GM23338 (cell line): ENCODE results near the gene EIF1B. TPM values are rescaled to one million over a fixed set of nuclear protein-coding genes. Genes with fewer than 3 reads are reported as not detected.

Experiments used
- ATAC-seq: fragments of 200-7000 bp; cut with Tn5 transposase; 3 replicates; pipeline ENCODE4 v1.9.1; 2020
- DNase-seq: peaks from one replicate; pipeline ENCODE4 v3.0.0-alpha.2; 2015; ENCODE audit warnings: low spot score
- H2AFZ ChIP-seq: fragments of 200-600 bp; sonication (generic); 2 replicates; pipeline ENCODE4 v1.8.0; 2016; ENCODE audit warnings: antibody characterized with exemption, mild to moderate bottlenecking, moderate library complexity
- H3F3A ChIP-seq: fragments of 200-600 bp; sonication (generic); replicated peaks from 2 replicates; pipeline ENCODE4 v1.8.0; 2017; ENCODE audit warnings: antibody characterized with exemption, mixed run types, low read depth
- H3K27ac ChIP-seq: fragments of 200-600 bp; sonication (generic); 2 replicates; pipeline ENCODE4 v1.6.1; 2016; ENCODE audit warnings: low read depth
- H3K27me3 ChIP-seq: fragments of 200-600 bp; sonication (generic); 2 replicates; pipeline ENCODE4 v1.8.0; 2016; ENCODE audit warnings: mild to moderate bottlenecking, mixed run types, moderate library complexity; ENCODE audit not compliant: insufficient read depth
- H3K36me3 ChIP-seq: fragments of 200-600 bp; sonication (generic); 2 replicates; pipeline ENCODE4 v1.8.0; 2016; ENCODE audit warnings: mild to moderate bottlenecking; ENCODE audit not compliant: insufficient read depth
- H3K4me1 ChIP-seq: fragments of 200-600 bp; sonication (generic); 2 replicates; pipeline ENCODE4 v1.8.0; 2016; ENCODE audit warnings: mild to moderate bottlenecking, moderate library complexity; ENCODE audit not compliant: insufficient read depth
- H3K4me2 ChIP-seq: fragments of 200-600 bp; sonication (generic); 2 replicates; pipeline ENCODE4 v1.7.1; 2017; ENCODE audit warnings: mixed run types
- H3K4me3 ChIP-seq: fragments of 200-600 bp; sonication (generic); 2 replicates; pipeline ENCODE4 v1.6.1; 2016; ENCODE audit warnings: mixed run types
- H3K79me2 ChIP-seq: fragments of 200-600 bp; sonication (generic); replicated peaks from 2 replicates; pipeline ENCODE4 v1.8.0; 2017; ENCODE audit warnings: mild to moderate bottlenecking; ENCODE audit not compliant: insufficient read depth
- H3K9me2 ChIP-seq: fragments of 200-600 bp; sonication (generic); 2 replicates; pipeline ENCODE4 v1.8.0; 2017; ENCODE audit not compliant: insufficient read depth
- H4K20me1 ChIP-seq: fragments of 200-600 bp; sonication (generic); replicated peaks from 2 replicates; pipeline ENCODE4 v1.8.0; 2017; ENCODE audit warnings: mild to moderate bottlenecking; ENCODE audit not compliant: insufficient read depth
- H3K27ac Mint-ChIP-seq: 2 replicates; pipeline ENCODE4 v1.8.0; 2020; ENCODE audit warnings: inconsistent platforms, mild to moderate bottlenecking, moderate library complexity, mixed read lengths
- H3K27me3 Mint-ChIP-seq: 3 replicates; pipeline ENCODE4 v1.8.0; 2022; ENCODE audit warnings: low read depth, mild to moderate bottlenecking, moderate library complexity, mixed read lengths, inconsistent platforms; ENCODE audit not compliant: insufficient read depth, poor library complexity
- H3K36me3 Mint-ChIP-seq: 3 replicates; pipeline ENCODE4 v1.8.0; 2021; ENCODE audit warnings: low read depth, mild to moderate bottlenecking, inconsistent platforms, moderate library complexity, mixed read lengths
- H3K4me1 Mint-ChIP-seq: 3 replicates; pipeline ENCODE4 v1.8.0; 2020; ENCODE audit warnings: mild to moderate bottlenecking, inconsistent platforms, mixed read lengths
- H3K4me3 Mint-ChIP-seq: 3 replicates; pipeline ENCODE4 v1.8.0; 2021; ENCODE audit warnings: moderate library complexity, mild to moderate bottlenecking, inconsistent platforms, mixed read lengths
- H3K9me3 Mint-ChIP-seq: 3 replicates; pipeline ENCODE4 v1.8.0; 2020; ENCODE audit warnings: moderate library complexity, mild to moderate bottlenecking, inconsistent platforms, mixed read lengths
- CREB1 ChIP-seq: fragments of 250-450 bp; sonication (Bioruptor Pico); IDR thresholded peaks from 2 replicates; pipeline ENCODE4 v1.5.0; 2020; ENCODE audit warnings: low read depth, mild to moderate bottlenecking, moderate library complexity
- ETS1 ChIP-seq: IDR thresholded peaks from 2 replicates; pipeline ENCODE4 v1.6.1; 2016; ENCODE audit warnings: antibody characterized with exemption
- EZH2phosphoT487 ChIP-seq: fragments of 200-600 bp; sonication (generic); IDR thresholded peaks from one replicate; pipeline ENCODE4 v1.8.1; 2018; ENCODE audit warnings: antibody characterized with exemption; ENCODE audit not compliant: unreplicated experiment
- JUNB ChIP-seq: IDR thresholded peaks from one replicate; pipeline ENCODE4 v1.6.1; 2016; ENCODE audit warnings: antibody characterized with exemption; ENCODE audit not compliant: unreplicated experiment
- NANOG ChIP-seq: IDR thresholded peaks from 2 replicates; pipeline ENCODE4 v1.6.1; 2016; ENCODE audit warnings: antibody characterized with exemption, borderline replicate concordance
- POLR2AphosphoS5 ChIP-seq: IDR thresholded peaks from 2 replicates; pipeline ENCODE4 v1.6.1; 2016; ENCODE audit warnings: antibody characterized with exemption, low read depth
- REST ChIP-seq: IDR thresholded peaks from one replicate; pipeline ENCODE4 v1.6.1; 2018; ENCODE audit warnings: antibody characterized with exemption; ENCODE audit not compliant: unreplicated experiment
- STAT1 ChIP-seq: IDR thresholded peaks from one replicate; pipeline ENCODE4 v1.6.1; 2016; ENCODE audit warnings: antibody characterized with exemption; ENCODE audit not compliant: unreplicated experiment
- ZNF114 ChIP-seq: fragments of 250-450 bp; sonication (Bioruptor Pico); IDR thresholded peaks from 2 replicates; pipeline ENCODE4 v1.5.0; 2020; ENCODE audit warnings: mild to moderate bottlenecking, moderate library complexity
- ZNF462 ChIP-seq: fragments of 250-450 bp; sonication (Bioruptor Pico); IDR thresholded peaks from 2 replicates; pipeline ENCODE4 v1.5.0; 2020; ENCODE audit warnings: mild to moderate bottlenecking, moderate library complexity
- polyA plus RNA-seq: library from polyadenylated mRNA; unstranded; fragments of >200 nt; fragmentation: Nextera tagmentation; extraction: Ambion mirVana; gene quantifications from 2 replicates; pipeline ENCODE4 v1.2.1, GENCODE V29; 2016
- total RNA-seq: library from RNA; depleted of rRNA; stranded (reverse); fragments of >200 nt; shearing (Covaris generic); gene quantifications from 2 replicates; pipeline ENCODE4 v1.2.3, GENCODE V29; 2014

EIF1B gene
- total and polyA plus RNA-seq, 2 experiments from 2014 or later, result 24.4 to 229 TPM

DNA sequence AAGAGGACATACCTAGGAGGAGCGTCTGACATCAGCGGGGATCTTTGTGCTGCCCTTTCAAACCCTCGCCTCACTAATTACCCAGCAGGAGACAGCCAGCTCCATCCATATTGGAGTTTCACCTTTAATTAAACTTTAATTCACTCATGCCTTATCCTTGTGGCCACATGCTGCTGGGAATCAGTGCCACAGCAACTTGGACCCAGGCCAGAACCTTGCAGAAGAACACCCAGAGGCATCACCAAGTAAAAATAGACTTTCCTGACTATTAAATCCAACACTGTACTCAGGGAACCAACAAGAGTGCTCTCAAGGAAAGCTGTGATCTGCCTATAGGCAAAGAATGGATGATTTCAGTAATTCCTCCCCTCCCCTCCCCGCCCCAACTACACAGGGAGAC is 23.9 kb downstream of the EIF1B start (continued):
- no peak for TF ChIP-seq ETS1
- no peak for TF ChIP-seq EZH2phosphoT487
- TF ChIP-seq STAT1, result no peak
- TF ChIP-seq REST, result no peak

DNA sequence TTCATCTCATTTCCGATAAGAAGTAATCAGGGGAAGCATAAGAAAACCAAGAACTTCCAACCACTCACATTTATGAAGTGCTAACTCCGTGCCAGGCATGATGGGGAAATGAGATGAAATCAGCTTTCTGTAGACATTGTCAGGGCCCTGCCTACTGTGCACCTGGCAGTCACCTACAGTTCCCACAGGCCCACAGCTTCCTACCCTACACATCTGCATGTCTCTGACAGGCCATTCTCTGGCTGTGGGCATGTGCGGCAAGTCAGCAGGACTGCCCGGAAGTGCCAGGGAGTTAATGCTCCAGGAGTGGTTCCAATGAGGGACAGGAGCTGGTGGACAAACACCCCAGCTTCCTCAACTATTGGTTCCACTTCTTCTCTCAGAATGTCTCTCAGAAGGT is 24.3 kb downstream of the EIF1B start:
- H3K4me3 ChIP-seq, result no peak overlapping the region
- DNase-seq (no peak), ATAC-seq (no peak)
- H3K36me3 Mint-ChIP-seq, result no peaks in the 10 kb centered on the region
- no peak overlapping the region for H3K4me3 Mint-ChIP-seq
- H3K4me1 Mint-ChIP-seq, result peaks cover 16% of the 10 kb centered on the region
- H3K79me2 ChIP-seq, result no peaks in the 10 kb centered on the region
- peaks cover 20% of the 10 kb centered on the region; the same call in 1 of the 2 replicates for H3K9me2 ChIP-seq
- H4K20me1 ChIP-seq, result no peaks in the 10 kb centered on the region
- H3K4me2 ChIP-seq, result no peak overlapping the region
- no peak overlapping the region for H2AFZ ChIP-seq
- no peaks in the 10 kb centered on the region for H3K27me3 ChIP-seq
- no peak overlapping the region for H3K27ac ChIP-seq
- H3K27ac Mint-ChIP-seq, result no peak overlapping the region
- H3K27me3 Mint-ChIP-seq, result peaks cover 2% of the 10 kb centered on the region
- no peaks in the 10 kb centered on the region for H3F3A ChIP-seq
- no peaks in the 10 kb centered on the region for H3K36me3 ChIP-seq
- peaks cover 10% of the 10 kb centered on the region for H3K4me1 ChIP-seq
- no peaks in the 10 kb centered on the region for H3K9me3 Mint-ChIP-seq
- TF ChIP-seq NANOG (no peak), ZNF114 (CRISPR knock-in tag) (no peak), POLR2AphosphoS5 (no peak), EZH2phosphoT487 (no peak), ZNF462 (CRISPR knock-in tag) (no peak), REST (no peak), JUNB (no peak), CREB1 (CRISPR knock-in tag) (no peak), ETS1 (no peak)
